RKO (cell line): ENCODE measurements around the gene DSE.

Experiments
- DNase-seq: peaks from one replicate; pipeline ENCODE4 v3.0.0-alpha.2; 2016; ENCODE audit warnings: low spot score

The DSE gene

DNA sequence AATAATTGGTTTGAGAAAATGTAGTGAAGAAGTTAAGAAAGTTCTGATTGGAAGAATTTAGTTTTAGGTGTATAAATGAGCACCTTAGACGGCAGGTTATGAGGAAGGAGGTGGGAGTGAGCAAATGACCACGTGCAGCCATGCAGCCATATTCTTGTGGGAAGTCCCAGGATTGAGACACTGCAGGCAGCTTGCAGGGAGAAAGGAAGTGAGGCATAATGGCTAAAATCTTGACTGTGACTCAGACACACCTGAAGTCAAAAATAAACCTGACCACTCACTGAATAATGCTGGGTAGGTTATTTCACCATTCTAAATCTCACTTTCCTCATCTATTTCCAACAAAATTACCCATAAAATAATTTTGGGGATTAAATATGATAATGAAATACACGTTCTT, 16.6 kb downstream of the DSE start:
- peak; percentile 65 for DNase-seq

DNA sequence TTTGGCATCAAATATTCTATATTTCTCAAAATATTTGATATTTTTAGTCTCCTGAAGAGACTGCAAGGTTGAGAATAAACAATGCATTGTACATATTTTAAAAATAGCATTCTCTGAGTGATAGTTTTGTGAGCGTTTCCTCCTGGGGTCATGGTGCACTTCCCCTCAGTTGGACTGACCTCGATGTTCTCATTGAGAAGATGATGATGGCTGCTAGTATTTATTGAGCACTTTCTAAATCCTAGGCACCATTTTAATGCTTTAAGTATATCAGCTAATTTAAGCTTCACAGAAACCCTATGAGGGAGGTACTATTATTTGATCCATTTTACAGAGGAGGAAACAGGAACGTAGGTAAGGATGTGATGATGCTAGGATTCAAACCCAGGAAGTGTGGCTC, 18.2 kb downstream of the DSE start:
- DNase-seq: no peak

GRCh38 chr6:116389357-116389756, 18.6 kb downstream of the DSE start:
- no peak for DNase-seq

- no peak for DNase-seq
Observed at GRCh38 chr6:116390581-116390980, 19.8 kb downstream of the DSE start.

DNA sequence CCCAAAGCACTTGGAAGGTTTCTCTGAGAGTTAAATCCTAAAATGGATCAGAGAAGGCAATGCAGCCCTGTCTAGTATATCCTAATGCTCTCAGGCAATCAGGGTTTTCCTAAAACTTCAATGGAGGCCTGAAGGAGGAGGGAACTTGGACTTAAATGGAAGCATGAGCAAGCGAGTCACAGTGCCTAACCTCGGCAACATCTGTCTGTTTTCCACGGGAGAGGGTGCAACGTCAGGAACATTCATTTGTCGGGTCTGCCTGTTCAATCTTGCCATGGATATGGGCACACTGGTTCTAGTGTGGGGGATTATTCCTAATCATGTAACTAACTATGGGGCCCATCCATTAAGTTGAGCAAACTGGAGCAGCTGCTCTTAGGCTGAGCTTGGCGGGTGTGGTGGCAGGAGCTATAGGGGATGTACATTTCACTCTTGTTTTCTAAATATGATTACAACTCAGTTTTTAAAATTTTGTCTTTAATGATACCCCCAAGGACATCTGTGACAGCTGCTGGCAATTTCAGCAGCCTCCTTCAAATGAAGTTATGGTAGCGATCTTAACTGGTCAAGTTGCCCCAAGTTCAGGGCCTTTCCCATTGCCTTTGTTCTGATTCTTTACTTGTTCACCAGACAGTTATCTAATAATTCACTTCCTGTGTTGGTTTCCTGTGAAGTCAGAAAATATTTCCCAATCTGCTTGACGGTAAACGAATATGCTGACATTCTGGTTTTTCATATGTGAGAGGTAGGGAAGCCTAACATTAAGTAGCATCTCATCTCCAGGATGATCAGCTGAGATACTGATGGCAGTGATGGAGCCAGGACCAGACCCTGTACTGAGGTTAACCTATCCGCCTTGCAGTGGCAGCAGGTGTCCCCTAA, 21.6 kb downstream of the DSE start:
- DNase-seq: no peak

GRCh38 chr6:116393430-116393829, 22.7 kb downstream of the DSE start:
- no peak for DNase-seq

DNA sequence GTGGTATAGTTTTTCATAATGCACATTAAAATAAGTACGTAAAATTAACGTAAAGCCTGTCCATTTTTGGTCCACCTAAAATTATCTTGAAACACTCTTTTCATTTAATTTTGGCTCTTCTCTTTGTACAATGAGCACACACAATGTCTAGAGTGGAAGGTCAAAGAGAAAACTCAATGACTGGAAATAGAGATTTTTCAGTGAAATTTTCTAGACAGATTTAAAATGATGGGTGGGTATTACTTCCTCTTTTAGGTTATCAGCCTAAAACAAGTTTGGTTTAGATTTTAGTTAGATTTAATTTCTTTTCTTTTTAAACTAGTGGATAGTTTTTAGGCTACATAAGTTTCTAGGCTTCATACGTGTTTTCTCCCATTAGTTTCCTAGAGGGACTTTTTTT, 24.9 kb downstream of the DSE start:
- DNase-seq: no peak

- DNase-seq: no peak
Observed at GRCh38 chr6:116396441-116396840, 25.7 kb downstream of the DSE start.

DNA sequence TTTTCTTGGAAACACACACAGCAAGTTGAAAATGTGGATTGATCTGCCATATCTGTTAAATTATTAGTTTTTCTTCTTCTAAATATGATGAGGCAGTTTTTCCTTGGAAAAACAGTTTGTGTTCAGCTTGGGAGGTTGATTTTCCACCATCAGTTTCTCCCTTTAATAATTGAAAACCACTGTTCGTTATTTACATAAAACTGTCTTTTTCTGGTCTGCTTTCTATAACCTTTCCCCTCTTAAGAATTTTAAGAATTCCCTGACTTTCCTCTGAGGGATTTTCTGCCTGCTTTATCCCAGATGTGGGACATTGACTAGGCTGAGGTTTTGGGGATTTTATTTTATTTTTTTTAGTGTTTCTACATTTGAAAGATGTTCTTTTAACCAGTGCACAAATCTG, 27.2 kb downstream of the DSE start:
- DNase-seq: no peak

GRCh38 chr6:116398316-116399010, 27.7 kb downstream of the DSE start:
- no peak for DNase-seq

GRCh38 chr6:116399287-116399686, 28.5 kb downstream of the DSE start:
- DNase-seq: no peak

DNA sequence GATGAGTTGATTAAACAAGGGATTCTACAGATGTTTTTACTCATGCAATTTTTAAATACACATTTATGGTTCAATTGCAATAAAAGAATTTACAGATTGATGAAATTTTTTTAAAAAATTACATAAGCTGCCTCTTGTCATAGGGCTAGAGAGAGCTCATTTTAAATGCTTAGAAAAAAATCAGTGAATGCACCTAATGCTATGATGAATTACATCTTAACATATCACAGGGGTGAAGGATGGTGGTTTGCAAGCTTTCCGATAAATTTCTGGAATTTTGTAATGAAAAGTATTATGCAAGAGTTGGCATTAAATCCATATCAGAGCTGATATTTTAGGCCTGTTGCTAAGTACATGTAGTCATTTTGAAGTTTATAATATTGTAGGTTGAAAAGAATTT, 29.6 kb downstream of the DSE start:
- no peak for DNase-seq

DNA sequence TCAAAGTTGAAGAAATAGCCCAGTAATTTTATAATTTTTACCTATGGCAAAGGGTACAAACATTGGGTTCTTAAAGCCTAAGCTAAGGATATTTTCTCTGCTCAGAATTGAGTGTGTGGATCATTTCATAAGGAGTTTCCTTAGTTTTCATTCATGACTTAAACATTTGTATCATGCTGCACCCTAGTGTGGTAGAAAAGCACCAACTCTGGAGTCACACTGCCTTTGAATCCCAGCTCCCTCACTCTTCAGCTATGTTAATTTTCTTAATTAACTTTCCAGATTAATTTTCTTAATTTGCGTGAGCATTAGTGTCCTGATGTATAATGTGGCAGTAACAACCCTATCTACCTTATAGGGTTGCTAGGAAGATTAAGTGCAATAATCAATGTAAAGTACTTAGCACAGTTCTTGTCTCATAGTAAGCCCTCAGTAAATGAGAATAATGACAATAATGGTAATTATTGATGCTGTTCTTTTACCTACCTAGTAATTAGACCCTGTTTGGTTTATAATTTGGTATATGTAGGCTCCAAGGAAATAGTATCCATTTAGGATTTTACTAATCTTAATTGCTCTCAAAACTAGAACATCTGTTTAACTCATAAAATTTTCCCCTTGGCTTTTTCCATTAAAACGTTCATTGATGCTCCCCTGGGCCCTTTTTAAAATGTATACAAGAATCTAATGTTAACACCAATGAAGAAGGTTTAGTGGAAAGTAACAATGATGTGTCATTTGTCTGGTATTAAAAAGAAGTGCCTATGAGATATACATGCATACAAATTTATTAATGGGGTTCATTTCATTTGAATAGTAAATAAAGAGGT, 31.6 kb downstream of the DSE start:
- no peak for DNase-seq

DNA sequence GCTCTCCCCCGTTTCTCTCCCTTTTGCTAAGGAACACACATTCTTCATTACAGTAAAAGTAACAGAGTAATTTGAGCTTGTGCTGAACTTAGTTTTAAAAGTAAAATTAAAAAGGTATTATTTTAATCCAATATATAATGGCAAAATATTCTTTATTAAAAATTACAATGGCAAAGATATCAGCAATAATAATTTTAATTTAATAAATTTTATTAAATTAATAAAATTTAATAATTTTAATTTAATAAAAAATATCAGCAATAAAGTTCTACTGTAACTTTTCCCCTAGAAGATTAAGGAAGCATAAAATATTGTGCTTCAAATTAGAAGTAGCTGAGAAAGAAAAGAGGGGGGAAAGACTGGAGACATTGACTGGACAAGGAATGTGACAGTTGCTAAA, 32.5 kb downstream of the DSE start:
- DNase-seq: no peak

- no peak for DNase-seq
Observed at GRCh38 chr6:116404696-116405095, 33.9 kb downstream of the DSE start.

GRCh38 chr6:116405138-116405537, 34.4 kb downstream of the DSE start:
- no peak for DNase-seq

GRCh38 chr6:116405652-116406356, 35.1 kb downstream of the DSE start:
- peak; percentile 30 for DNase-seq

GRCh38 chr6:116406678-116407345, 36.1 kb downstream of the DSE start:
- DNase-seq: no peak

GRCh38 chr6:116408491-116408890, 37.7 kb downstream of the DSE start:
- no peak for DNase-seq

GRCh38 chr6:116409756-116410155, 39.0 kb downstream of the DSE start:
- DNase-seq: no peak

GRCh38 chr6:116411284-116411623, 40.5 kb downstream of the DSE start:
- DNase-seq: peak; percentile 18

- no peak for DNase-seq
Observed at GRCh38 chr6:116412270-116412669, 41.5 kb downstream of the DSE start.
